Trophoblast cell (in vitro differentiated cells and primary cell): ENCODE data around the gene LRCOL1.
A peak's percentile ranks its signal among the peaks of the same experiment; 100 is the strongest.

Experiments used
- DNase-seq, 2 donors: peaks; one replicate each; pipeline ENCODE4 v3.0.0-alpha.2; 2016
- H2AFZ ChIP-seq: 2 replicates; pipeline ENCODE4 v1.6.1; 2013; ENCODE audit warnings: low read length, moderate library complexity, mild to moderate bottlenecking; ENCODE audit not compliant: insufficient read depth, poor library complexity
- H2AK5ac ChIP-seq: 2 replicates; pipeline ENCODE4 v1.6.1; 2013; ENCODE audit warnings: mild to moderate bottlenecking, low read length
- H2BK120ac ChIP-seq: 2 replicates; pipeline ENCODE4 v1.6.1; 2013; ENCODE audit warnings: low read length, mild to moderate bottlenecking, moderate library complexity; ENCODE audit not compliant: insufficient read depth, poor library complexity
- H2BK12ac ChIP-seq: 2 replicates; pipeline ENCODE4 v1.6.1; 2013; ENCODE audit warnings: mild to moderate bottlenecking, low read length, moderate library complexity
- H2BK5ac ChIP-seq: 2 replicates; pipeline ENCODE4 v1.6.1; 2013; ENCODE audit warnings: low read length, low read depth, moderate library complexity, mild to moderate bottlenecking; ENCODE audit not compliant: poor library complexity
- H3K14ac ChIP-seq: 2 replicates; pipeline ENCODE4 v1.6.1; 2013; ENCODE audit warnings: mild to moderate bottlenecking, low read length
- H3K18ac ChIP-seq: 2 replicates; pipeline ENCODE4 v1.6.1; 2013; ENCODE audit warnings: mild to moderate bottlenecking, low read length
- H3K23ac ChIP-seq: 2 replicates; pipeline ENCODE4 v1.6.1; 2013; ENCODE audit warnings: low read length
- H3K27ac ChIP-seq: 2 replicates; pipeline ENCODE4 v1.5.1; 2013; ENCODE audit warnings: low read depth, mild to moderate bottlenecking, inconsistent platforms, low read length, moderate library complexity
- H3K27me3 ChIP-seq: 2 replicates; pipeline ENCODE4 v1.6.1; 2013; ENCODE audit warnings: inconsistent platforms, mild to moderate bottlenecking, low read length, moderate library complexity; ENCODE audit not compliant: insufficient read depth
- H3K36me3 ChIP-seq, 2 experiments: 1 replicate in 1 of 2; 2 replicates in 1 of 2; pipeline ENCODE4 v1.6.1; 2013; ENCODE audit warnings: low read length in 2 of 2, mild to moderate bottlenecking in 2 of 2, moderate library complexity in 1 of 2; ENCODE audit not compliant: insufficient read depth in 2 of 2, control insufficient read depth in 1 of 2
- H3K4ac ChIP-seq: 2 replicates; pipeline ENCODE4 v1.6.1; 2013; ENCODE audit warnings: low read depth, mild to moderate bottlenecking, low read length, moderate library complexity
- H3K4me1 ChIP-seq, 2 experiments: 1 replicate in 1 of 2; 2 replicates in 1 of 2; pipeline ENCODE4 v1.6.1; 2013; ENCODE audit warnings: low read length in 2 of 2, mild to moderate bottlenecking in 2 of 2, moderate library complexity in 1 of 2; ENCODE audit not compliant: insufficient read depth in 2 of 2, control insufficient read depth in 1 of 2
- H3K4me2 ChIP-seq: 2 replicates; pipeline ENCODE4 v1.6.1; 2013; ENCODE audit warnings: inconsistent platforms, mild to moderate bottlenecking, low read length, moderate library complexity
- H3K4me3 ChIP-seq: 2 replicates; pipeline ENCODE4 v1.5.1; 2013; ENCODE audit warnings: mild to moderate bottlenecking, low read depth, low read length, inconsistent platforms
- H3K79me1 ChIP-seq: one replicate; pipeline ENCODE4 v1.6.1; 2013; ENCODE audit warnings: low read length
- H3K79me2 ChIP-seq: 2 replicates; pipeline ENCODE4 v1.6.1; 2013; ENCODE audit warnings: low read length, mild to moderate bottlenecking; ENCODE audit not compliant: control insufficient read depth, insufficient read depth, poor library complexity
- H3K9ac ChIP-seq: 2 replicates; pipeline ENCODE4 v1.6.1; 2013; ENCODE audit warnings: mild to moderate bottlenecking, low read length
- H3K9me3 ChIP-seq: 2 replicates; pipeline ENCODE4 v1.6.1; 2013; ENCODE audit warnings: low read depth, mild to moderate bottlenecking, control low read depth, inconsistent platforms, low read length; ENCODE audit not compliant: insufficient read depth
- H4K12ac ChIP-seq: 2 replicates; pipeline ENCODE4 v1.6.1; 2013; ENCODE audit warnings: low read depth, mild to moderate bottlenecking, low read length, moderate library complexity
- H4K8ac ChIP-seq: 2 replicates; pipeline ENCODE4 v1.6.1; 2013; ENCODE audit warnings: low read depth, mild to moderate bottlenecking, low read length, moderate library complexity
- H4K91ac ChIP-seq: one replicate; pipeline ENCODE4 v1.6.1; 2013; ENCODE audit warnings: low read depth, mild to moderate bottlenecking, low read length, moderate library complexity
- WGBS: extraction: QIAGEN DNeasy Blood & Tissue Kit; methylation state at CpG from one replicate; pipeline ENCODE4 v1.1.7; 2013; ENCODE audit warnings: missing lambda C conversion rate; ENCODE audit not compliant: insufficient read length, insufficient coverage; ENCODE audit errors: extremely low coverage; 5-methylcytosine and 5-hydroxymethylcytosine counted together

Gene LRCOL1

DNA sequence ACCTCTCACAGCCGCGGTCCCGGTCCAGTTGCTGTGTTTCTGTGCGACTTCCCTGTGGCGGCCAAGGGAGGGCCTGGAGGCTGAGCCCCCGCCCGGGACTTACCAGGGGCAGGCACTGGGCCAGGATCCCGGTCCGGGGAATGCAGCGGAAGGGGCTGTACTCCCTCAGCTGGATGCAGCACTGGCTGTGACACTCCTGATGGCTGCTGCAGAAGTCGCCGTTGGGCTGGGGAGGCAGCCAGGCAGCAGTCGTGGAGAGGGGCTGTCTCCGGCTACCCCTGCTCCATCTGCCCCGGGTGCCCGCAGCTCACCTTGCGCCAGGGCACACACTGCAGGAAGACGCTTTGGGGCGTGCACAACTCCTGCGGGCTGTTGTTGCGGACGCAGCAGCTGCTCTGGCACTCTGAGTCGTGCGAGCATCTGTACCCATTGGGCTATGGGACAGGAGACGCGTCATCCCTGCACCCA is 6.2 kb downstream of the LRCOL1 start:
- no peaks in the 10 kb centered on the region for H3K79me1 ChIP-seq
- H2BK5ac ChIP-seq, result no peak overlapping the region
- peaks cover 10% of the 10 kb centered on the region for H3K27me3 ChIP-seq
- H3K9me3 ChIP-seq, result peaks cover 3% of the 10 kb centered on the region
- no peak overlapping the region for H3K4ac ChIP-seq
- no peak overlapping the region for H3K18ac ChIP-seq
- H4K91ac ChIP-seq, result no peak overlapping the region
- H3K4me3 ChIP-seq, result peak overlapping the region; percentile 34
- peak in 1 of 2 donors; percentile 50 for DNase-seq
- H3K27ac ChIP-seq, result no peak overlapping the region
- no peaks in the 10 kb centered on the region for H3K79me2 ChIP-seq
- H4K12ac ChIP-seq, result no peak overlapping the region
- peaks cover 10 to 11% of the 10 kb centered on the region in 2 experiments for H3K4me1 ChIP-seq
- H3K36me3 ChIP-seq, result no peaks in the 10 kb centered on the region
- no peak overlapping the region for H3K9ac ChIP-seq
- no peak overlapping the region for H4K8ac ChIP-seq
- no peak overlapping the region for H2AFZ ChIP-seq
- H3K4me2 ChIP-seq, result no peak overlapping the region
- WGBS, result no CpG with 5 or more reads among the region's 26 CpGs
- H2BK120ac ChIP-seq, result no peak overlapping the region
- H2BK12ac ChIP-seq, result no peak overlapping the region
- H2AK5ac ChIP-seq, result no peak overlapping the region
- no peak overlapping the region for H3K23ac ChIP-seq
- no peak overlapping the region for H3K14ac ChIP-seq

- DNase-seq, result no peak
- Histone ChIP-seq H2BK5ac (no peak overlapping the region), H3K27ac (no peak overlapping the region), H2BK12ac (no peak overlapping the region), H3K27me3 (peaks cover 10% of the 10 kb centered on the region), H3K4ac (no peak overlapping the region), H2BK120ac (no peak overlapping the region), H3K9ac (no peak overlapping the region), H3K36me3 (no peaks in the 10 kb centered on the region), H4K91ac (no peak overlapping the region), H3K79me1 (no peaks in the 10 kb centered on the region), H3K4me1 (peaks cover 6 to 8% of the 10 kb centered on the region in 2 experiments), H3K23ac (no peak overlapping the region), H3K79me2 (no peaks in the 10 kb centered on the region), H3K18ac (no peak overlapping the region), H3K14ac (no peak overlapping the region), H4K12ac (no peak overlapping the region), H3K4me2 (no peak overlapping the region), H3K9me3 (peaks cover 3% of the 10 kb centered on the region), H2AFZ (no peak overlapping the region), H2AK5ac (no peak overlapping the region), H3K4me3 (no peak overlapping the region), H4K8ac (no peak overlapping the region)
- WGBS, result no CpG with 5 or more reads among the region's 67 CpGs
Observed at GRCh38 chr12:132603240-132604150, 6.9 kb downstream of the LRCOL1 start.

DNA sequence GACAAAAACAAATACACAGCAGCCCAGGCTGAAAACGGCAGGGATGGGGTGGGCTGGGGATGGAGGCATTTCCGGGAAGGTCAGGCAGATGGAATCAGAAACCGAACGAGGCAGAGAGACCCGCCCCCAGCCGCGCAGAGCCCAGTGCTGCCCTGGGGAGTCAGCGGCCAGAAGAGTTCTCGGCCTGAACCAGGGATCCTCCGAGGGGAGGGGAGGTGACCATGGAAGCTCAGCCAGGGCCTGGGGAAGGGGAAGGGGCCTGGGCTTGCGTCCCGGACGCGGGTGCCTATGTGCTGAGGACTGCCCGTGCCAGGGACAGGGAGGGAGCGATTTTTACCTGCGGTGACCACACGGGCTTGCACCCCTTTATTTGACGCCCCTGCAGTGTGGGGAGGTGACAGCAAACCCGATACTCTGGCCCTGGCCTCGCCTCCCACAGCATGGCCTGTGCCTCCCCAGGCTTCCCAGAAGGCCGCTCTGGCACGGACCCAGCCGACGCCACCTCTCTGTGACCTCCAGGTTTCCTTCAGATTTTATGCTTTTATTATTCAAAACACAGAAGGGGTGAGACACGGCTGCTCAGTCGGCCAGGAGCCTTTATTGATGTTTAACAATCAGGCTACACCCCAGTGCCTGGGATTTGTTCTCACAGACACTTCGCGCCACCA is 7.7 kb downstream of the LRCOL1 start:
- no peaks in the 10 kb centered on the region for H3K36me3 ChIP-seq
- H3K27ac ChIP-seq, result no peak overlapping the region
- no peak overlapping the region for H2AK5ac ChIP-seq
- no peak overlapping the region for H2BK120ac ChIP-seq
- DNase-seq, result peak in 1 of 2 donors; percentile 18
- H3K18ac ChIP-seq, result no peak overlapping the region
- peaks cover 0 to 2% of the 10 kb centered on the region in 2 experiments for H3K4me1 ChIP-seq
- no peak overlapping the region for H2BK12ac ChIP-seq
- H4K91ac ChIP-seq, result no peak overlapping the region
- H3K79me1 ChIP-seq, result no peaks in the 10 kb centered on the region
- no peak overlapping the region for H3K14ac ChIP-seq
- H3K4me3 ChIP-seq, result no peak overlapping the region
- no peak overlapping the region for H3K4ac ChIP-seq
- no peak overlapping the region for H4K12ac ChIP-seq
- H3K27me3 ChIP-seq, result peaks cover 10% of the 10 kb centered on the region
- H3K79me2 ChIP-seq, result no peaks in the 10 kb centered on the region
- H3K4me2 ChIP-seq, result no peak overlapping the region
- no peak overlapping the region for H3K23ac ChIP-seq
- H4K8ac ChIP-seq, result no peak overlapping the region
- H2AFZ ChIP-seq, result no peak overlapping the region
- no peak overlapping the region for H2BK5ac ChIP-seq
- no CpG with 5 or more reads among the region's 29 CpGs for WGBS
- H3K9me3 ChIP-seq, result peaks cover 1% of the 10 kb centered on the region
- no peak overlapping the region for H3K9ac ChIP-seq

DNA sequence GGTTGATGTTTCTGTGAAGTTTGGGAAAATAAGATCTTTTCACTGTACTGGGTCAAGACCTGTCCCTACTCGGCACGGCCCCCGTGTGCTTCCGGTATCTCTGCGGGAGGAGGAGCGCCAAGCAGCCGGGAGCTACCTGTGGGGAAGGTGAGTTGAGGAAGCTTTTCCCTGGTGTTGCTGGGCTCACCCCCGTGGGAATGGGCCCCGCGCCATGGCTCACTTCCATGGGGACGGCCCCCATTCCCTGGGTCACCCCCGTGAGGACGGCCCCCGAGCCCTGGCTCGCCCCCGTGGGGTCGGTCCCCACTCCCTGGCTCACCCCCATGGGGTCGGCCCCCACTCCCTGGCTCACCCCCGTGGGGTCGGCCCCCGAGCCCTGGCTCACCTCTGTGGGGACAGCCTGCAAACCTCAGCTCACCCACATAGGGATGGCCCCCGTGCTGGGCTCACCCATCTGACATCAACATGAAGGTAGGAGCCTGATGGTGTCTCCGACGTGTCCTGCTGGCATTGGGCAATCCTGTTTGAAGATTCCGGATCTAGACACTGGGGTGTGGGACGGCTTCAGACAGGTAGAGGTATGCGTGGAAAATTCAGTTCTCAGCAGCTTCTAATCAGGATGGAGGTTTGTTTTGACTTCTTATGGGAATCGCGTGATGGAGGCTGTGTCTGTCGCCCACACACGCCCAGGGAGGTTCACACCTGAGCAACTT is 9.1 kb downstream of the LRCOL1 start:
- H2BK5ac ChIP-seq, result no peak overlapping the region
- DNase-seq, result peak; percentile 34 to 60
- peaks cover 0 to 4% of the 10 kb centered on the region in 2 experiments for H3K4me1 ChIP-seq
- H2AK5ac ChIP-seq, result no peak overlapping the region
- H3K79me1 ChIP-seq, result no peaks in the 10 kb centered on the region
- H3K27ac ChIP-seq, result no peak overlapping the region
- no peak overlapping the region for H2BK120ac ChIP-seq
- peaks cover 7% of the 10 kb centered on the region for H3K27me3 ChIP-seq
- no peak overlapping the region for H3K4me2 ChIP-seq
- H3K36me3 ChIP-seq, result no peaks in the 10 kb centered on the region
- no peak overlapping the region for H3K4ac ChIP-seq
- H3K14ac ChIP-seq, result no peak overlapping the region
- H2AFZ ChIP-seq, result no peak overlapping the region
- H4K8ac ChIP-seq, result no peak overlapping the region
- no peak overlapping the region for H3K4me3 ChIP-seq
- no peak overlapping the region for H4K91ac ChIP-seq
- no peak overlapping the region for H2BK12ac ChIP-seq
- H3K23ac ChIP-seq, result no peak overlapping the region
- H3K79me2 ChIP-seq, result no peaks in the 10 kb centered on the region
- H3K18ac ChIP-seq, result no peak overlapping the region
- no peak overlapping the region for H3K9ac ChIP-seq
- H3K9me3 ChIP-seq, result peaks cover 1% of the 10 kb centered on the region
- no peak overlapping the region for H4K12ac ChIP-seq
- WGBS, result no CpG with 5 or more reads among the region's 31 CpGs
